AG09309 (cell line): ENCODE measurements around the gene PRKN.

Experiments
- DNase-seq: peaks from one replicate; pipeline ENCODE4 v3.0.0-alpha.2; 2010; ENCODE audit warnings: low read depth
- H3K4me3 ChIP-seq: 2 replicates; pipeline ENCODE4 v1.5.1; 2011; ENCODE audit warnings: mild to moderate bottlenecking, low read depth, low read length, moderate library complexity; ENCODE audit not compliant: control insufficient read depth
- TF ChIP-seq, protein P1 (sequence below): IDR thresholded peaks from 2 replicates; pipeline ENCODE4 v1.5.1; 2011; ENCODE audit warnings: mild to moderate bottlenecking, low read depth, low read length, inconsistent platforms; ENCODE audit not compliant: insufficient read depth, control insufficient read depth; ENCODE audit errors: missing control alignments

The PRKN gene

DNA sequence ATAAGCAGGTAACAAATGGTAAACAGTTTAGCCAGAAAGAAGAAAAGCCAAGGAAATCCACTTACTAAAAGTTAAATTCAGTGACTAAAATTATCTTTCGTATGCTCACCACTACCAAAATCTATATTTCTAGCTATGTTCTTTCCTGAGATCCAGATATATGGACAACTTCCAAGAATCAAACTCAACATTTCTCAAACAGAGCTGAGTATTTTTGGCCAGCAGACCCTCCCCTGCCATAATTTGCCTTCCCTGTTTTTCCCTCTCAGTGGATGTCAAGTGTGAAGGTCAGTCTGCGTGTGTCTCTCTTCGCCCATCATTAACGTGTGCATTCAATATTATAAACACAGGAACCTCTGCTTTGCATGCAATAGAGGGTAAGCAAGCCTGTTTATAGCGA lies 42.0 kb downstream of the PRKN start:
- TF ChIP-seq, protein P1, sequence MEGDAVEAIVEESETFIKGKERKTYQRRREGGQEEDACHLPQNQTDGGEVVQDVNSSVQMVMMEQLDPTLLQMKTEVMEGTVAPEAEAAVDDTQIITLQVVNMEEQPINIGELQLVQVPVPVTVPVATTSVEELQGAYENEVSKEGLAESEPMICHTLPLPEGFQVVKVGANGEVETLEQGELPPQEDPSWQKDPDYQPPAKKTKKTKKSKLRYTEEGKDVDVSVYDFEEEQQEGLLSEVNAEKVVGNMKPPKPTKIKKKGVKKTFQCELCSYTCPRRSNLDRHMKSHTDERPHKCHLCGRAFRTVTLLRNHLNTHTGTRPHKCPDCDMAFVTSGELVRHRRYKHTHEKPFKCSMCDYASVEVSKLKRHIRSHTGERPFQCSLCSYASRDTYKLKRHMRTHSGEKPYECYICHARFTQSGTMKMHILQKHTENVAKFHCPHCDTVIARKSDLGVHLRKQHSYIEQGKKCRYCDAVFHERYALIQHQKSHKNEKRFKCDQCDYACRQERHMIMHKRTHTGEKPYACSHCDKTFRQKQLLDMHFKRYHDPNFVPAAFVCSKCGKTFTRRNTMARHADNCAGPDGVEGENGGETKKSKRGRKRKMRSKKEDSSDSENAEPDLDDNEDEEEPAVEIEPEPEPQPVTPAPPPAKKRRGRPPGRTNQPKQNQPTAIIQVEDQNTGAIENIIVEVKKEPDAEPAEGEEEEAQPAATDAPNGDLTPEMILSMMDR: no peak
- no peak for DNase-seq
- no peak overlapping the region for H3K4me3 ChIP-seq

DNA sequence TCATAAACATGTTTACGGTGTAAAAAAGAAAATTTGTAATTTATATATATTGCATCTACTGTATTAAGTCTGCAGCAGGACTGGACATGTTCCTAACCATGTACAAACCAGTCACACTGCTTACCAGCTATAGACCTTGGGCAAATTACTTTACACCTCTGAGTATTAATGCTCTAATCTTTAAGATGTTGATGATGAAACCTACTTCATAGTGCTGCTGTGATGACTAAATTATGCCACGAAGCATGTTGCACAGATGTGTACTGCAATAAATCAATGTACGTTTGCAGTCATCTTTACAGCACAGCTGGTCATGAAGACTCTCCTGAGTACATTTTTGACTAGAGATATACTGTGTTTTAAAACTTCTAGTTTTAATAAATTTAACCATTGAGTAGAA lies 42.6 kb downstream of the PRKN start:
- TF ChIP-seq, protein P1: no peak
- no peak overlapping the region for H3K4me3 ChIP-seq
- DNase-seq: no peak

GRCh38 chr6:162684052-162684451 lies 43.5 kb downstream of the PRKN start:
- no peak for DNase-seq
- no peak overlapping the region for H3K4me3 ChIP-seq
- TF ChIP-seq, protein P1: no peak

- DNase-seq: no peak
- no peak overlapping the region for H3K4me3 ChIP-seq
- TF ChIP-seq, protein P1: no peak
Measured at GRCh38 chr6:162683135-162683534, 44.4 kb downstream of the PRKN start.

DNA sequence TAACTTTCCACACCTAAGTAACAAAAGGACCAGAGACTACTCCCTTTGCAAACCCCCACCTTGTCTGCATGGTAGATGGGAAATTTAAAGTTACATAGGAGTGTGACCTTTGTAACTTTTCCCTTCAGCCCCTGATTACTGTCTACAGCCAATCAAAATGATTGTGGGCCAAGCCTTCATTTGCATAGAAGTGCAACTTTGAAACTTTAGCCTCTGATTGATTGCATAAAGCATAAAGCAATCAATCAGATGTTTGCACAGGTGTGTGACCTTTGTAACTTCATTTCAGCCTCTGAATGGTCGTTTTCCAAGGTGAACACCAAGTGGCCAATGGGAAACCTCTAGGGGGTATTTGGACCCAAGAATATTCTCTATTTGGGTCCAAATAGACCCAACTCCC lies 46.1 kb downstream of the PRKN start:
- no peak for DNase-seq
- TF ChIP-seq, protein P1: no peak
- no peak overlapping the region for H3K4me3 ChIP-seq

GRCh38 chr6:162680871-162681270 lies 46.7 kb downstream of the PRKN start:
- H3K4me3 ChIP-seq: no peak overlapping the region
- no peak for DNase-seq
- TF ChIP-seq, protein P1: no peak

- no peak for DNase-seq
- TF ChIP-seq, protein P1: no peak
- H3K4me3 ChIP-seq: no peak overlapping the region
Measured at GRCh38 chr6:162680367-162680766, 47.2 kb downstream of the PRKN start.
